ACC112 (cell line): ENCODE data around the gene KLC1.

Experiments
- H2AFZ ChIP-seq: fragments of 200-600 bp; sonication (generic); one replicate; pipeline ENCODE4 v1.6.0; 2017; ENCODE audit warnings: antibody characterized with exemption, low read length; ENCODE audit not compliant: unreplicated experiment
- H3K27ac ChIP-seq: fragments of 200-600 bp; sonication (generic); 2 replicates; pipeline ENCODE4 v1.5.1; 2014; ENCODE audit warnings: low read depth, mild to moderate bottlenecking, antibody characterized with exemption, low read length, moderate library complexity
- H3K27me3 ChIP-seq: fragments of 200-600 bp; sonication (generic); 2 replicates; pipeline ENCODE4 v1.6.1; 2014; ENCODE audit warnings: mild to moderate bottlenecking, antibody characterized with exemption, low read length, moderate library complexity, mixed read lengths; ENCODE audit not compliant: insufficient read depth
- H3K36me3 ChIP-seq: fragments of 200-600 bp; sonication (generic); 2 replicates; pipeline ENCODE4 v1.6.1; 2016; ENCODE audit warnings: mild to moderate bottlenecking, antibody characterized with exemption, low read length, moderate library complexity, mixed read lengths; ENCODE audit not compliant: insufficient read depth
- H3K4me1 ChIP-seq: fragments of 200-600 bp; sonication (generic); one replicate; pipeline ENCODE4 v1.6.1; 2016; ENCODE audit warnings: low read length, mixed read lengths; ENCODE audit not compliant: insufficient read depth, unreplicated experiment, control insufficient read depth
- H3K4me3 ChIP-seq: fragments of 200-600 bp; sonication (generic); 2 replicates; pipeline ENCODE4 v1.5.1; 2014; ENCODE audit warnings: mild to moderate bottlenecking, low read depth, low read length
- H3K79me2 ChIP-seq: fragments of 200-600 bp; sonication (generic); one replicate; pipeline ENCODE4 v1.6.0; 2016; ENCODE audit warnings: low read length; ENCODE audit not compliant: control insufficient read depth, unreplicated experiment, insufficient read depth

The KLC1 gene

GRCh38 chr14:103731916-103732867, 103.2 kb downstream of the KLC1 start:
- no peak overlapping the region for H3K27ac ChIP-seq
- H3K4me3 ChIP-seq = no peak overlapping the region
- H3K36me3 ChIP-seq = no peaks in the 10 kb centered on the region
- no peak overlapping the region for H2AFZ ChIP-seq
- H3K27me3 ChIP-seq = no peaks in the 10 kb centered on the region
- no peaks in the 10 kb centered on the region for H3K4me1 ChIP-seq
- H3K79me2 ChIP-seq = no peaks in the 10 kb centered on the region

DNA sequence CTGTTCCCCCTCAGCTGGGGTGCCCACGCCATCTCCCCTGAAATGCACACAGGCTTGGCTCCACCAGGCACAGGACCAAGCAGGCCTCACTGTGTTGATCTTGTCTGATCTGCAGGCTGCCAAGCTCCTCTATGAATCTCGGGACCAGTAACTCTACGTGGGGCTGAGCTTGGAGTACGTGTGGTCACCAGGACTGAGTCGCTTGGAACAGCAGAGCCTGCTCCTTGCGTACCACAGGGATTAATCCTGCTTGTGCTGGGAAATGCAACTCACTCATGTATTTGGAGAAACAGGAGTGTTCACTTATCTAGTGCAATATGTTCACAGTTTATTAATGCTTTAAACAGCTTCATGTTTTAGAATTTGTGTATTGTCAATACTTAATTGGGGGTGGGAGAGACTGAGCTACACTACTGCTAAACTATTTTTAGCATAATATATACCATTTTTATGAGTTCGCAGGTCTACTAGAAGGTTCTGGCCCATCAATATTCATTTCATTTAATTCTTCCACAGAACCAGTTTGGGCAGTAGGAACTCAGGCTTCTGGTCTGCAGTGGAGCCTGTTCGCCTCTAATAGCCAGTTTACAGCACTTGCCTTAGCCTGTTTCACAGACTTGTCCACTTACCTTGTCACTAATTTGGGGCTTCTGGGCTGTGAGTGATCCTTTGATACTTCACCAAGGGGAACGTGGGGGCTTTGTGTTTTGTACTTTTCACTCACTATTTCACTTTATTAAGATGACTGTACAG, 104.0 kb downstream of the KLC1 start:
- H3K36me3 ChIP-seq = no peaks in the 10 kb centered on the region
- H2AFZ ChIP-seq = no peak overlapping the region
- H3K79me2 ChIP-seq = no peaks in the 10 kb centered on the region
- H3K27me3 ChIP-seq = no peaks in the 10 kb centered on the region
- no peaks in the 10 kb centered on the region for H3K4me1 ChIP-seq
- H3K27ac ChIP-seq = no peak overlapping the region
- H3K4me3 ChIP-seq = no peak overlapping the region

GRCh38 chr14:103733651-103734050, 104.6 kb downstream of the KLC1 start:
- Histone ChIP-seq H2AFZ (no peak overlapping the region), H3K27ac (no peak overlapping the region), H3K79me2 (no peaks in the 10 kb centered on the region), H3K4me3 (no peak overlapping the region), H3K4me1 (no peaks in the 10 kb centered on the region), H3K36me3 (no peaks in the 10 kb centered on the region), H3K27me3 (no peaks in the 10 kb centered on the region)

DNA sequence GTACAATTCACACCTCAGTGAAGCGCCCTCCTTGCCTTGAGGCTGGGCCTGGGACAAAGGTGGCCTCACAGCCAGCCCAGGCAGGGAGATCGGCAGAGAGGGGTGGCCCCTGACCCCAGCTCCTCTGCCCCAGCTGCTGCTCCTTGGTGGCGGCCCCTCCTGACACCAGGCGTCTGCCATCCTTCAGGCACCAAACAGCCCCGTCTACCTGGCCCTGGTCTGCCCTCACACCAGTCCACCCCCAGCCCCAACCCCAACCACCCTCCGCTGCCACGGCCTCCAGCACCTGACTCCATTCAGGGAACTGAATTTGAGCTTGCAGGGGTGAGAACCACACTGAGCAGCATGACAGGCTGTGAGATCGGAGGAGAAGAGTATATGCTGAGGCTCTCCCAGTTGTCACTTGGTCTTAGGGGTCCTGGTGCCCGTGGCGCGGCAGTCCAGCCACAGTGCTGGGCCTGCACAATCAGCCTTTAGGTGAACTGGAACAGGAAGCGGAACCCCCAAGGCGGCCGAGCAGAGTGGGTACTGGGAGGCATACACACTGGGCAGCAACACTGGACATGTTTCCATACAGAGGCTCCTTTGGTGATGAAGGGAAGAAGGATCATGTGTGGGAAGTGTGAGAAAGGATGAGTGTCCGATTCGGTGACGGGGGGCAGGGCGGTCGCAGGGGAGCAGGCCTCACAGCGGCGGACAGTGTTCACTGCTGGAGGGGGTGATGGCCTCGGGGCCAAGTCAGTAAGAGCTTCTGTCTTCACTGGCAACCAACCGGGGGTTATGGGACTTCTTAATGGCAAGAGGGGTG, 105.3 kb downstream of the KLC1 start:
- Histone ChIP-seq H3K4me1 (no peaks in the 10 kb centered on the region), H2AFZ (no peak overlapping the region), H3K27me3 (no peaks in the 10 kb centered on the region), H3K27ac (no peak overlapping the region), H3K79me2 (no peaks in the 10 kb centered on the region), H3K4me3 (no peak overlapping the region), H3K36me3 (no peaks in the 10 kb centered on the region)

DNA sequence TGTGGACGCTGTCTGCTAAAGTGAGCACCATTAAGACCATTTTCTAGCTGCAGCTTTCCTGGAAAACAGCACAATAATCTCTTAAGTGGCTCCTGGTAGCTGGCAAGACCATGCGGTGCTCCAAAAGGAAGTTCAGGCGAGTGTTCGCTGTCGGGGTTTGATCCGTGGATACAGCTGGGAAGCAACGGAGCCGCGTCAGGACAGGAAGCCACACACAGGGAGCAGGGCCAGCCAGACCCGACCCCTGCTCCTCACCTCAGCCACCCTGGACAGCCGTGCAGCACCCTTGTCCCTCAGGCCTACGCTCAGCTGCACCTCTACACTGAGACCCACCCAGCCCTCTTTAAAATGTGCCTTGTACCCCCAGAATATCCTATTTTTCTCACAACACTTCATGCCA, 106.0 kb downstream of the KLC1 start:
- Histone ChIP-seq H3K4me1 (no peaks in the 10 kb centered on the region), H2AFZ (no peak overlapping the region), H3K27ac (no peak overlapping the region), H3K36me3 (no peaks in the 10 kb centered on the region), H3K4me3 (no peak overlapping the region), H3K79me2 (no peaks in the 10 kb centered on the region), H3K27me3 (no peaks in the 10 kb centered on the region)

GRCh38 chr14:103735439-103735814, 106.4 kb downstream of the KLC1 start:
- Histone ChIP-seq H3K4me3 (no peak overlapping the region), H3K27ac (no peak overlapping the region), H3K4me1 (no peaks in the 10 kb centered on the region), H3K27me3 (no peaks in the 10 kb centered on the region), H3K79me2 (no peaks in the 10 kb centered on the region), H2AFZ (no peak overlapping the region), H3K36me3 (no peaks in the 10 kb centered on the region)

DNA sequence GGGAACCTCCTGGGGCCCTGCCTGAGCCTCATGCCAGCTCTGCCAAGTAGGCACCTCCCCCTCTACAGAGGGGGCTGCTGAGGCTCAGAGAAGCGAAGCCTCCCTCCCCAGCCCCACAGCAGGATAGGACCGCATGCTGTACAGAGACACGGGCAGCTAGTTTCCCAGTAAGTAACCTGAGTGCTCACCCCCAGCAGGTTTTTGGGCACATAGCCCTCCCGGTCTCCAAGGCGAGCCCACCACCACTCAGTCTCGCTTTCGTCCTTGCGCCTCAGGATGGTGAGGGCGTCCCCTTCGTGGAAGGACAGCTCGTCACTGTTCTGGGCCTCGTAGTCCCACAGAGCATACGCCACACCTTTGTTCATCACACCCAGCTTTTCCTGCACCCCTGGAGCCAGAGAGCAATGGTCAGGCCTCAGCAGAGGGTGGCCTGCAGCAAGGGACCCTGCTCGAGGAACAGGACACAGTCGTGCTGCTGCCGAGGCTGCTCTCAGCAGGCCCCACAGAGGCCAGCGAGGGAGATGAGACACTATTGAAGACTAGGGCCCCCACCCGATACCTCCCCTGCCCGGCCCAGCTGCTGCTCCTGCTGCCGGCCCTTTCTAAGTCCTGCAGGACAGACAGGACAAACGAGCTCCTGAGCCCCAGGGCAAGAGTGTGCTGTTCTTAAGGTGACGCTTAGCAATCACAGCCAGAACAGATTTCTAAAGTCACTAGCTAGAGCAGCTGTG, 107.0 kb downstream of the KLC1 start:
- Histone ChIP-seq H3K27ac (no peak overlapping the region), H3K27me3 (no peaks in the 10 kb centered on the region), H3K4me1 (no peaks in the 10 kb centered on the region), H3K79me2 (no peaks in the 10 kb centered on the region), H3K36me3 (no peaks in the 10 kb centered on the region), H2AFZ (no peak overlapping the region), H3K4me3 (no peak overlapping the region)

GRCh38 chr14:103736546-103737431, 107.8 kb downstream of the KLC1 start:
- Histone ChIP-seq H3K27ac (no peak overlapping the region), H3K36me3 (no peaks in the 10 kb centered on the region), H2AFZ (no peak overlapping the region), H3K79me2 (no peaks in the 10 kb centered on the region), H3K27me3 (no peaks in the 10 kb centered on the region), H3K4me1 (no peaks in the 10 kb centered on the region), H3K4me3 (no peak overlapping the region)

GRCh38 chr14:103737432-103738045, 108.5 kb downstream of the KLC1 start:
- H2AFZ ChIP-seq = no peak overlapping the region
- H3K4me3 ChIP-seq = no peak overlapping the region
- H3K36me3 ChIP-seq = no peaks in the 10 kb centered on the region
- H3K27ac ChIP-seq = no peak overlapping the region
- no peaks in the 10 kb centered on the region for H3K4me1 ChIP-seq
- no peaks in the 10 kb centered on the region for H3K27me3 ChIP-seq
- no peaks in the 10 kb centered on the region for H3K79me2 ChIP-seq
